GF-D8 (cell line): Measurements from ENCODE around the gene TRIM38.
"Not testable (repeated sequence)": the region's sequence is repeated elsewhere in the genome, so short reads cannot be mapped to it uniquely, and the experiment has no call there.

Experiments
- DNase-seq: peaks from one replicate; lab custom pipeline; 2025; lab: John Stamatoyannopoulos, UW

Gene TRIM38, protein sequence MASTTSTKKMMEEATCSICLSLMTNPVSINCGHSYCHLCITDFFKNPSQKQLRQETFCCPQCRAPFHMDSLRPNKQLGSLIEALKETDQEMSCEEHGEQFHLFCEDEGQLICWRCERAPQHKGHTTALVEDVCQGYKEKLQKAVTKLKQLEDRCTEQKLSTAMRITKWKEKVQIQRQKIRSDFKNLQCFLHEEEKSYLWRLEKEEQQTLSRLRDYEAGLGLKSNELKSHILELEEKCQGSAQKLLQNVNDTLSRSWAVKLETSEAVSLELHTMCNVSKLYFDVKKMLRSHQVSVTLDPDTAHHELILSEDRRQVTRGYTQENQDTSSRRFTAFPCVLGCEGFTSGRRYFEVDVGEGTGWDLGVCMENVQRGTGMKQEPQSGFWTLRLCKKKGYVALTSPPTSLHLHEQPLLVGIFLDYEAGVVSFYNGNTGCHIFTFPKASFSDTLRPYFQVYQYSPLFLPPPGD

DNA sequence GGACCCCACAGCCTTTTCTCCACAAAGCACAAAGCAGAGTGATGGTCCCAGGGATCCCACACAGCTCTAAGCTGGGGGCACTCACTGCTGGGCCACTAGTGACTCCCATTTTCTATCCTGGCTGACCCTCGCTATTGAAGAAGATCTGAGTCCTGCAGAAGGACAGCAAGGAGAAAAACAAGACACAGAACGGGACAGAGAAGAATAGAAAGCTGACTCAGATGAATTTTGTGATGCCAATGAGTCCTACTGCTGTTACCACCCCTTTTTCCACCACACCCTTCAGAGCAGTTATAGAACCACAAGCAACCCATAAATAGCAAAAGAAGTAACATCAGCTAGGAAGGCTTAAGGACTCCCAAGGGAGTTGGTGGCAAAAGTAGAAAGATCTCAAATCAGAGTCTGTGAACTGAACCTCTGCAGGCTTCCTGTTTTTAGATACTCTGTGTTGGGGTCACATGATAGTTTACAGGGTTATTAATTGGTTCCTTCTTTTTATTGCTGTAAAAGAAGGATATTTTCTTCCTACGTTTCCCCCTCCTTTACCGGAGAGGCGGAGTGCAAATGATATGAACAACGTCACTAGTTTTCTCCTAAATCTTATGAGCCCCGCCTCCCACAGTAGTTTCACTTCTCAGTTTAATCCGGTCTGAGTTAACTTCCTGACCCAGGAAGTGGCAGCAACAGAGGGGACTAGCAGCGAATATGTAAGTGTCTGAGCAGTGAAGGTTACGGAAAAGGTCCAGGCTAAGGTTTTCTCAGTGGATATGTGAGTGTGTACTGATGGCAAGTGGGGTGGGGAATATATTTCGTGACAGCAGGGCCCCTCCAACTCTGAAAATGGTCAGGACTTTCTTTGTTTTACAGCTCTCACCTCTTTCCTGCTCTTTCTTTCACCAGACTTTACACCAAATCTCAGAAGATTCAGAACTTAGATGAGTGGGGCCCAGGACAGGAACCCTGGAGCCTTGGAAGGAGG is at the start of gene TRIM38:
TRIM38 (plus strand) TSS at position 654 of the 979 bp plus-strand sequence. CDS start 3,721 bp downstream, outside the sequence.
- peak; percentile 84 for DNase-seq

DNA sequence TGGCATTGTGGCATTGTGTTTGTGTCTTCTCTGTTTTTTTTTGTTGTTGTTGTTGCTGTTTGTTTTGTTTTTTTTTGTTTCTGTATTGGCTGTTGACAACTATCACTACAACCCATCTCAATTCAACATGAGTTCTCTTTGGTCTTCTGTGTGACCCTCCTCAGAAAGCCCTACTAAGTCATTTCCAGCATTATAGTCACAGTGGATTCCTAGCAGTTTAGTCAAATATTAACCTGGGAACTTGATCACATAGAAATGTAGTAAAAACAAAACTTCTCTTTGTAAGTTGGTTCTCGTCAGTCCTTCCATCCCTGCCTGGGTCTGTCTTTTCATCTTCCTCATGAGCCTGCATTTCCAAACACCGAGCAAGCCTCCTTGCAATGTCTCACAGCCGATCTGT is 48.9 kb upstream of the TRIM38 start:
- no peak for DNase-seq

GRCh38 chr6:25916330-25916729 is 46.3 kb upstream of the TRIM38 start:
- no peak for DNase-seq

DNA sequence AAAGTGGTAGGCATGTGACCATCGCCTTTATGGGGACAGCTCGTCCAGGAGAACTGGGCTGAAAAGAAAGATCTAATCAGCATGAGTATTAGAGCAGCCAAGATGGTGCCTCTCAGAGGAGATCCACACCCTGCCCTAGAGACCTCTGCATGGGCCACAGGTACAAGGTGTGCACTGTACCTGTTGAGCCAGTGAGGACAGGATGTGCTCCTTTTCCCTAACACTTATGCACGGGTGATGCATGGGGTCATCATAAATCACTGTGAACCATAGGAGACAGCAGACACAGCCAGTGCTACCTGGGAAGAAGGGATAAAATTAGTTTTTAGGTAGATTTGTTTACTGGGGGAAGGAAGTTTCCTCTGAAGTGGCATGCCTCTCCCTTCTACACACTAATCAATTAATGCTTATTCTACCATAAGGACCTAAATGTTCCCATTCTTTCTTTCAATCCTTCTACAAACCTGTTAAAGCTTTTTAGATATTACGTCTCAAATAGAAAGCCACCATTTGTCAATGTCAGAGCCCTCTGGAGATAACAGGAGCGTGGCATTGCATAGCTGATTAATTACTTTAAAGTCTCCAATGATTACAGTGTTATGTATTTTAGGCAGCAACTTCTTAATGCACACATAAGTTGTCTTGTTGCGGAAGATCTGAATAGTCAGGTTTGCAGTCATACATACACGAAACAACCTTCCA is 45.7 kb upstream of the TRIM38 start:
- DNase-seq, result no peak

GRCh38 chr6:25918083-25918683 is 44.4 kb upstream of the TRIM38 start:
- no peak for DNase-seq

DNA sequence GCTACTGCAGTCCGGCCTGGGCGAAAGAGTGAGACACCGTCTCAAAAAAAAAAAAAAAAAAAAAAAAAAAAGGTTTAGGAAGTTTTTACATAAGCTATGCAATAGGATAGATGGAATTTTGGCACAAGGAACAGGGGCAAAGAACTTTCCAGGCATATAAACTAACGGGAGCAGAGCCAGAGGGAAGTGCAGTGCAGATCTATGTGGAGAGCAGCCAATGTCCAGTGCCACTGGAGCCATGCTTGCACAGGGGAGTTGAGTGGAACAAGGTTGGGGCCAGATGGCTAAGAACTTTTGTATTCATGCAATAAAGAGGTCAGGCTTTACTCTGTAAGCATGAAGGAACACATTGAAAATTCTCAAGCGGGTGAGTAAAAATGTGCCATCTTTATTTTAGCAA is 42.9 kb upstream of the TRIM38 start:
- DNase-seq, result no peak

GRCh38 chr6:25921525-25922203 is 40.9 kb upstream of the TRIM38 start:
- no peak for DNase-seq

DNA sequence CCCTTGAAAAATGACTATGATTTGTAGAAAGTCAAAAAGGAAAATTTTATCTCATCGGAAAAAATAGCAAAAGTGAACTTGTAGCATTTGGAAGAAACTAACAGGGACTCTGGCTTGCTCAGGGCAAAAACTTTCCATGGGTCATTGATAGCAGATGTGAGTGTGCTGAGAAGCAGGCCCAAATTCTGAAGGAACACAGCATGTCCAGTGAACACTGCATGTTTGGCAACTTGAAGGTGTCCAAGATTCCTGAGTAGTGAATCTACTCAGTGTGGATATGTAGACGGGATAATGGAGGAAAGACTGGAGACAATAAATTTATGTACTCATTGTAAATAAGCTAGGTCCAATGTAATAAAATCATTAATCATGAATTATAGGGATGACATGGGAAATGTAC is 40.3 kb upstream of the TRIM38 start:
- no peak for DNase-seq

GRCh38 chr6:25925876-25926275 is 36.7 kb upstream of the TRIM38 start:
- no peak for DNase-seq

- no peak for DNase-seq
Measured at GRCh38 chr6:25927178-25927577, 35.4 kb upstream of the TRIM38 start.

GRCh38 chr6:25927756-25928216 is 34.8 kb upstream of the TRIM38 start:
- DNase-seq, result no peak

DNA sequence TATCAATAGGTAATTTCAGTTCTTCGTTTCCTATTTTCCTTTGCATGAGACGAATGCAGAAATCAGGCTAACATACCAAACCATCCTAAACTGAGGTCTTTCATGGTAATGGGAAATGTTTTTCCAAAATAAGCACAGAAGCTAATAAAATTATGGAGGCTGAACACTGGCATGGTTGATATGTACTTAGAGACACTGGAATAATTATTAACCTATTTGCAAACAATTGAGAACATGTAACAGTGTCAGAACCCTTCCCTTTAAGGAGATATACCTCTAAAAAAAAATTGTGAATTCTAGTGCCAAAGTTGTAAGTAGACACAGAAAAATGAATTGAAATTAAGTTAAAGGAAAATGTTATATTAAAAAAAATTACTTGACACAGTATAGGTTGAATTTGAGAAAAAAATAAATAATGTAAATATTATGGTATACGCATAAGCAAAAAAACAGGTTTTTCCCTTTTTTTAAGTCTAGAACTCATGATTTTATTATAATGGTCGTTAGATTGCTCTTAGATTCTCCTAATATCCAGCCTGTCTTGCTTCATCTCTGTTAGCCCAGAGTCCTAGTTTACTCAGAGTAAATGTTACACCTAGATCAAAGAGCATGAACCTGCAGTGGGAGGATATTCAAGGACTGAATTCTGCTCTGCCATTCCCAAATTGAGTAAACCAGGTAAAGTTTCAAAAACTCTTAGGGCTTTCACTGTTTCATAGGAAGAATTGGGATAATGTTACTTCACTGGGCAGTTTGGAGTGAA is 33.9 kb upstream of the TRIM38 start:
- no peak for DNase-seq

DNA sequence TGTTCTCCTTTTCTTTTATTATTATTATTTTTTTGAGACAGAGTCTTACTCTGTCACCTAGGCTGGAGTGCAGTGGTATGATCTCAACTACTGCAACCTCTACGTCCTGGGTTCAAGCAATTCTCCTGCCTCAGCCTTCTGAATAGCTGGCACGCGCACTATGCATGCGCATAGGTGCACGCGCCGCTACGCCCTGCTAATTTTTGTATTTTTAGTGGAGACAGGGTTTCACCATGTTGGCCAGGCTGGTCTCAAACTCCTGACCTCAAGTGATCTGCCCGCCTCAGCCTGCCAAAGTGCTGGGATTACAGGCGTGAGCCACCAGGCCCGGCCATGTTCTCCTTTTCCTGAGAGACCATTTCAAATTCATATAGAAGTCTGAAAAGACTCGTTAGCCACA is 32.8 kb upstream of the TRIM38 start:
- not testable (repeated sequence) for DNase-seq

- DNase-seq, result no peak
Measured at GRCh38 chr6:25930532-25931410, 31.8 kb upstream of the TRIM38 start, which contains the start of gene SLC17A2. Gene SLC17A2, minus strand, starts transcription at chr6:25930691. Its CDS starts 4,895 bp downstream, at chr6:25925796.

DNA sequence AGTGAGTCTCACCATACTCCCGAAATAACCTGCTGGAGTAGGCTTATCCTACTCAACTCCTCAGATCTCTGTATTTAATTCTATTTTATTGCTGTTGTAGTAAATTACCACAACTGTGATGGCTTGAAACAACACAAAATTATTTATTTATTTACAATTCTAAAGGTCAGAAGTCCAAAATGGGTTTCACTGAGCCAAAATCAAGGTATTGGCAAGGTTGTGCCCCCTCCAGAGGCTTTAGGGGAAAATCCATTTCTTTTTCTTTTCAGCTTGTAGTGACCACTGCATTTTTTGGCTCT is 31.2 kb upstream of the TRIM38 start:
- no peak for DNase-seq

DNA sequence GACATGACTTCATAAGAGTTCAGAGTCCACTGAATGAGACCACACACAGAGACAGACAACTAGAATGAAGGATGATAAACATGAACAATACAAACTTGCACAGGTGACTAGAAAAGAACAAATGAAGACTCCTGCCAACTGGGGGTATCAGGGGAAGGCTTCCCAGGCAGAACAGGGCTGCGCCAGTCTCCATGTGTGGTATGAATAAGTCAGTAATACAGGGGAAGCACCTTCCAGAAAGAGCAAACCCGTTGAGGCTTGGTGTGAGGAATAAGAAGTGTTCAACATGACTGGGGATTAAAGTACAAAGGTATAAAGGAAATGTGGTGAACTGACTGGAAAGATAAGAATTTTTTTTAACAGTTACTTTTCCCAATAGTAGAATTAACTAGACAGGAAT is 28.4 kb upstream of the TRIM38 start:
- no peak for DNase-seq

- no peak for DNase-seq
Measured at GRCh38 chr6:25934735-25935313, 27.8 kb upstream of the TRIM38 start.

DNA sequence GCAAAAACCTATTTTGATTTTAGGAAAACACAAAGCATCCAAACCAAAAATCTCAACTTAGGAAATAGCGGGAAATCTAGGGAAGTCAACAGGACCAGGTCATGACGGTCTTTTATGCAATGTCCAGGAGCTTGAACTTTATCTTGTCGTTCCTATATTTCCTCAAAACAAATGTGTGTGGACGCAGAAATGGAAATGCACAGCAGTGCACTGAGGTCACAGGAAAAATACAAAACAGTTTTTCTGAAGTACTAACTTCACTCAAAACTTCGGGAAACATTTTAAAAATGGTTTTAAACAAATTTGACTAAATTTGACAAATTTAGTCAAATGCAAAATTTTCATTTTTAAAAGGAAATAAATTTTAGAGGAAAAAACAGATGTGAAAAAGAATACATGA is 26.6 kb upstream of the TRIM38 start:
- no peak for DNase-seq

DNA sequence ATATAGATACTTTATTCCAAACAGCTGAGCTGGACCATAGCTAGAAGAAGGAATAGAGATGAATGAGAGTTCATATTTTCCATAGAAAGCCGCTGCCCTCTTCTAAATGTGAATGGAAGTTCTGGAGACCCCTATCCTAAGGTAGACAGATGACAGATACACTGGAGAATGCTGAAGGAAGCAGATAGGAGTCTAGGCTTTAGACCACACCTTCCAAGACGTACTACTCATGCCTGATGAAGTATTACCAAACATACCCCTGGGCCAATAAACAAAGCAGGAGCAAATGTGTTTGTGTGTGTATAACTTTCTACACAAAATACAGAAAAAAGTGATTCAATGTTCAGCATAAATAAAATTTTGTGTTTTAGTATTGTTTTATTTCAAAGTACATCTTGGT is 23.0 kb upstream of the TRIM38 start:
- DNase-seq, result no peak
